ENCODE measurements around the gene CENPB.

- TF ChIP-seq TEAD4 (IDR thresholded peaks at IDR 0.05): no peak
- no peak for TF ChIP-seq YY1 (IDR thresholded peaks at IDR 0.05; ENCODE audit: low read depth)
- TF ChIP-seq EP300 (IDR thresholded peaks at IDR 0.05; ENCODE audit: borderline replicate concordance): no peak
- TF ChIP-seq NFIC (IDR thresholded peaks at IDR 0.05): no peak
- TF ChIP-seq CEBPB (IDR thresholded peaks at IDR 0.05): no peak
- no peak for TF ChIP-seq CREB1 (IDR thresholded peaks at IDR 0.05; ENCODE audit: low read depth)
- TF ChIP-seq EGR1 (IDR thresholded peaks at IDR 0.05): no peak
- no peak for TF ChIP-seq MAX (IDR thresholded peaks at IDR 0.05)
- TF ChIP-seq, protein P1, sequence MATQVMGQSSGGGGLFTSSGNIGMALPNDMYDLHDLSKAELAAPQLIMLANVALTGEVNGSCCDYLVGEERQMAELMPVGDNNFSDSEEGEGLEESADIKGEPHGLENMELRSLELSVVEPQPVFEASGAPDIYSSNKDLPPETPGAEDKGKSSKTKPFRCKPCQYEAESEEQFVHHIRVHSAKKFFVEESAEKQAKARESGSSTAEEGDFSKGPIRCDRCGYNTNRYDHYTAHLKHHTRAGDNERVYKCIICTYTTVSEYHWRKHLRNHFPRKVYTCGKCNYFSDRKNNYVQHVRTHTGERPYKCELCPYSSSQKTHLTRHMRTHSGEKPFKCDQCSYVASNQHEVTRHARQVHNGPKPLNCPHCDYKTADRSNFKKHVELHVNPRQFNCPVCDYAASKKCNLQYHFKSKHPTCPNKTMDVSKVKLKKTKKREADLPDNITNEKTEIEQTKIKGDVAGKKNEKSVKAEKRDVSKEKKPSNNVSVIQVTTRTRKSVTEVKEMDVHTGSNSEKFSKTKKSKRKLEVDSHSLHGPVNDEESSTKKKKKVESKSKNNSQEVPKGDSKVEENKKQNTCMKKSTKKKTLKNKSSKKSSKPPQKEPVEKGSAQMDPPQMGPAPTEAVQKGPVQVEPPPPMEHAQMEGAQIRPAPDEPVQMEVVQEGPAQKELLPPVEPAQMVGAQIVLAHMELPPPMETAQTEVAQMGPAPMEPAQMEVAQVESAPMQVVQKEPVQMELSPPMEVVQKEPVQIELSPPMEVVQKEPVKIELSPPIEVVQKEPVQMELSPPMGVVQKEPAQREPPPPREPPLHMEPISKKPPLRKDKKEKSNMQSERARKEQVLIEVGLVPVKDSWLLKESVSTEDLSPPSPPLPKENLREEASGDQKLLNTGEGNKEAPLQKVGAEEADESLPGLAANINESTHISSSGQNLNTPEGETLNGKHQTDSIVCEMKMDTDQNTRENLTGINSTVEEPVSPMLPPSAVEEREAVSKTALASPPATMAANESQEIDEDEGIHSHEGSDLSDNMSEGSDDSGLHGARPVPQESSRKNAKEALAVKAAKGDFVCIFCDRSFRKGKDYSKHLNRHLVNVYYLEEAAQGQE (IDR thresholded peaks at IDR 0.05; ENCODE audit: low read depth): no peak
- no peak for TF ChIP-seq FOXM1 (IDR thresholded peaks at IDR 0.05; ENCODE audit: borderline replicate concordance, low read depth)
- TF ChIP-seq ZBTB7A (IDR thresholded peaks at IDR 0.05; ENCODE audit: low read depth): no peak
- TF ChIP-seq TCF12 (IDR thresholded peaks at IDR 0.05; ENCODE audit: low read depth): no peak
- no peak for TF ChIP-seq TAF1 (IDR thresholded peaks at IDR 0.05; ENCODE audit: low read depth)
These were observed 31.3 kb downstream of the CENPB start for GRCh38 chr20:3755269-3755668.
